NT2/D1 (cell line): Measurements from ENCODE around the gene LDLRAD4.

ENCODE experiments used
- SUZ12 ChIP-seq: IDR thresholded peaks from 2 replicates; pipeline ENCODE4 v1.6.1; 2011; ENCODE audit not compliant: insufficient read length, insufficient read depth; ENCODE audit errors: extremely low read depth
- YY1 ChIP-seq: IDR thresholded peaks from 2 replicates; pipeline ENCODE4 v1.6.1; 2011; ENCODE audit not compliant: insufficient read length, insufficient read depth
- ZNF274 ChIP-seq: IDR thresholded peaks from 2 replicates; pipeline ENCODE4 v1.6.1; 2011; ENCODE audit warnings: mild to moderate bottlenecking, low read depth, low read length

GRCh38 chr18:13429016-13429415 lies 210.5 kb downstream of the LDLRAD4 start:
- TF ChIP-seq ZNF274 (no peak), YY1 (no peak), SUZ12 (no peak)
